HG02623 (cell line): ENCODE measurements around the gene C5orf47.

Experiments used
- ATAC-seq: cut with Tn5 transposase; IDR thresholded peaks from one replicate; pipeline ENCODE4 v1.9.1; 2021; ENCODE audit warnings: moderate library complexity; ENCODE audit not compliant: unreplicated experiment

Gene C5orf47

DNA sequence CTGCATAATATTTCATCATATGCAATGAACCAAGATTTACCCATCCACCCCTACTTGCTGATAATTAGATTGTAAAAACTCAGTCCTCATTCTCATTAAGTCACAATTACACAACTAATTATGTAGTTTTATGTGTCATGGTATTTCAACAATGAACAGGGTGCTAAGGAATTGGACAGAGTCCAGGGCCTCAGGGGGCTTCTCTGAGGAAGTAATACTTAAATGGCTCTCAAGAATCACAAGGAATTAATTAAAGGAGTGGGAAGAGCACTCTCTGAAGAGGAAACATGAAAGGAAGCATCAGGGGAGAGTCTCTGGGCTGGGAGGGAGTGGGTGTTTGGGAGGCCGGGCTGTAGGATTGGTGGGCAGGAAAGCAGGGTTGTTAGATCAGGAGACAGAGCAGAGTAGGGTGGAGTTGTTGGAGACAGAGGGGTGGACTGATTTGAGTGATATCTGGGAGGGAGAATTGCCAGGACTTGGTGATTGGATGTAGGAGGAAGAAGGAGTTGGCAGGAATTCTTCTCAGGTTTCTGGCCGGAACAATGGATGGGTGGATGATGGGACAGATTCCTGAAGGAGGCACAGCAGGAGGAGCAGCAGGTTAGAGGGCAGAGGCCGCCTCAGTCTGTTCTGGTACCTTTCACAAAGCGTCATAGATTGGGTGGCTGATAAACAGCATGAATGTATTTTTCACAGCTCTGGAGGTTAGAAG is 33.6 kb downstream of the C5orf47 start:
- ATAC-seq, result no peak

DNA sequence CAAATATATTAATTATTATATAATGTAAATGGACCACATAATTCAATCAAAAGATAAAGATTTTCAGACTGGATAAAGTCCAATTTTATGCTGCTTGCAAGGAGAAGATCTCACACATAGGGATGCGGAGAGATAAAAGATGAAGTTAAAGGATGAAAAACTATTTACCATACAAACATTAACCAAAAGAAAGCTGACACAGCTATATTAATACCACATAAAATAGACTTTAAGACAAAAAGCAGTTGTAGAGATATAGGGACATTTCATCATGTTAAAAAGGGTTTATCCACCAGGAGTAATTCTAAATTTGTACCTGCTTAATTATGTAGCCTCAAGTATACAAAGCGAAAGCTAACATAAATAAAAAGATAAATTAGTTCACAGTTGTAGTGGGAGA is 41.3 kb downstream of the C5orf47 start:
- no peak for ATAC-seq

DNA sequence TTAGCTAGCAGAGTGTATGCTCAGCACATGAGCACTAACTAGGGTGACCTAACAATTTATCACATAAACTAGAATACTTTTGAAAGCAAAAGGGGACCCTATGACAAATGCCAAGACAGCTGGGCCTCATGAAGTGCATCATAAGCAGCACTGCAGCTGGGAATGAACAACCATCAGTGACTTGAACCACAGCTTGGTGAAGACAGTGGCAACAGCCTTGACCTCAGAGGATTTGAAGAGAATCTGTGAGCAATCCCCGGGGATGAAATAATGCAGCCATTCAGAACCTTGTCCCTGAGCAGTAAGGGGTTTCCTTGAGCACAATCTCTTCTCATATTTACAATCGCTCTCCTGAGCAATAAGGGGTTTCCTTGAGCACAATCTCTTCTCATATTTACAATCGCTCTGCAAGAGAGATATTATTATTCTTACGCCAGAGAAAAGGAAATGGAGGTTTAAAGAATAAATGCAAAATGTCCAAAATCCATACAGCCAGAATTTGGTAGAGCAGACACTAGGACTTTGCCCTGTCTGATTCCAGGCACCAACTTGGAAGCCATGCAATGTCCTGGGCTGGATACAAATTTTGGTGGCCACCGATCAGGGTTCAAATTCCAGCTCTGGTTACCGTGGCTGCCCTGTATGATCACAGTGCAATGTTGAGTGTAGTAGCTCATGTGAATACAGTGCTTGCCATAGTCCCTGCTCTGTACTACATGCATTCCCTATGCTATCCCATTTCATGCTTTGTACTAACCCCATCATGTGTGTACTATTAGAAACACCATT is 55.7 kb downstream of the C5orf47 start:
- no peak for ATAC-seq

DNA sequence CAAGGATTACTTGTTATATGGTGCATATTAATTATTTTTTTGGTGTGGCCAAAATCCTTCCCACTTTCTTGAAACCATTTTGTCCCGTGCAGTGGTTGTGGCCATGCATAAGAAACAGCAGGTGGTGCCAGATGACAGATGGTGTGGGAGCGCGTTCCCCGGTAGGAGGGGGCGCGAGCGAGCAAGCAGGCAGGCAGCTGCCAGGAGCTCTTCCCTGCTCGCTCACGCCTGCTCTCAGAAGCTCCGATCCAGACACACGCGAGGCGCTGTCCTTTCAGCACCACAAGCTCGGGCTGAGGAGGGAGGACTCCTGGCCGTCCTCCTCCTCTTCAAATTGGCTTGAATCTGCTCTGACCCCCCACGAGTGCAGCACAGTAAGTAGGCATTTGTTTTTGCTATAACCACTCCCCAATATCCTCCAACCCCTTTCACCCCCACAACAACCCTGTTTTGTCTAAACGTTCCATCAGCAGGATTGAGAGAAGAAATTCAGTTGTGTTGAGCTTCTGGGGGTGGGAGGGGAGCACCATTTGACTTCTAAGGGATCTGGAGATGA is 56.6 kb downstream of the C5orf47 start, which contains the start of gene NSG2:
NSG2 (plus strand) TSS at position 237 of the 556 bp plus-strand sequence. CDS start 1,050 bp downstream, outside the sequence.
- peak; percentile 87 for ATAC-seq

DNA sequence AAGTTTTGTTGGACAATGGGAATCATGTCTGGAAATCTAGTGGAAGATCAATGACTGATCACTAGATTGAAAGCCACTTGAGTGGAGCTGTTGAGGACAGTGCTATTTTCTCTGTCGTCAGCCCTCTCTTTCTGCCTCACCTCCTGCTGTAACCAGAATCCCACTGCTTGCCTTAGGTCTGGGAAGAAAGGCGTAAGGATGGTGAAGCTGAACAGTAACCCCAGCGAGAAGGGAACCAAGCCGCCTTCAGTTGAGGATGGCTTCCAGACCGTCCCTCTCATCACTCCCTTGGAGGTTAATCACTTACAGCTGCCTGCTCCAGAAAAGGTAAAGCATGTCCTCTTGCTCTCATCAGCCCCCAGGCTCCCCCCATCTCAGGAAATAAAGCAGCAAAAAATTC is 57.6 kb downstream of the C5orf47 start:
- no peak for ATAC-seq

DNA sequence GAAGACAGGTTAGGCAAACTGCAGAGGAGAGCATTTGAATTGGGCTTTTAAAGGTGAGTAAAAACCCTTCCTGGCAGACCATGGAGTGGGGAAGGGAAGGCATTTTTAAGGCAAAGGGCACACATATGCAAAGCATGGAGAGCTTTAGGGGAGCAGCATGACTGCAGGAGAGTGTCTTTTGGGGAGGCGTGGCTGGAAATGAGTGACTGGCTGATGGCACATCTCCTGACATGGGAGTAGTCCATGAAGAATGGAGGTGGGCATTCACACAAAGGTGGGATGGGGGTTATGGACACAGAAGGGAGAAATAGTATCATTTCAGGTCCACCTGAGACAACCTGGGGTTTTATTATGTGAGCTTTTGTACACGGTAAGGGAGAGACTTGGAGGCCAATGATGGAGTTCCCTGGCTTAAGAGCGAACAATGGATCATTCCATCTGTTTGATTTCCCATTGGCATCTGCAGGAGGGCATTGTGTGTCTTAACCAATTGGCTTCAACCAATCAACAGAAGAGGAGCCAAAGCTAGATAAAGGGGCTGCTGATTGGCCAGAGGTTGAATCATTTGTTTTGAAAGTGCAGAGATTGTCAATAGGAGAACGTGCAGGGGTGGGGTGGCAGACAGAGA is 58.6 kb downstream of the C5orf47 start:
- no peak for ATAC-seq

DNA sequence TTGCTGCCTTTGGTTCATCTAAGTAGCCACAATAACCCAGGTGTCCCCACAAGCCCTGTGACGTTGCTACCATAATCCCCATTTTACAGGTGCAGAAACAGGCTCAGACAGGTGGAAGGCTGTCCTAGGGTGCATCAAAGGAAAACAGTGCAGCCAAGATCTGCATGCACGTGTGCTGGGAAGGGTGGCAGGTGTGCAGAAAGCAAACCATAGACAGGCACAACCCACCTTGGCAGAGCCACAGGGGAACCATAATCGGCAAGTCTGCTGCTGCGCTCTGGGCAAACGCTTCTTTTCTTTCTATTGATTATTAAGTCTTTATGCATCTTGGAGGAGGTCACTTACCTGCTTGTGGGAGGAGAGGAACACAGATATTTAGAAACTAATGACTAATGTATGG is 63.7 kb downstream of the C5orf47 start:
- no peak for ATAC-seq

DNA sequence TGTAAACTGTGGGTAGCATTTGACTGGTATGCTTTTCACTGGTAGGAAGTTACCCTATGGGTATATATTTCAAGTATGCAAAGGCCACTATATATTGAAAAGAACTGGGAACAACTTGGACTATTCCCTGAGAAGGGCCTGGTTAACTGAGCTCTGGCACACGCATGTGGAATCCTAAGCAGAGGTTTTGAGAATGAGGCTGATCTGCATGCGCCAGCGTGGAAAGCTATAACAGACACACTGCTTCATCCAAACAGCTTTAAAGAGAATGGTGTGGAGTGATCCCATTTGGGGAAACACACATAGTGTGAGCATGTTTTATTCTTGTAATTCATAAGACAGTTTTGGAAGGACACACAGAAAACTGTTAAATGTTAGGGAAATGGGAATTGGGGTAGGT is 64.9 kb downstream of the C5orf47 start:
- ATAC-seq, result no peak
